Spleen (tissue), 11 donors: ENCODE results near the gene KLC4. TPM values are rescaled to one million over a fixed set of nuclear protein-coding genes. Genes with fewer than 3 reads are reported as not detected.
"Not testable (repeated sequence)": the region's sequence is repeated elsewhere in the genome, so short reads cannot be mapped to it uniquely, and the experiment has no call there.

Experiments
- DNase-seq: peaks from one replicate; pipeline ENCODE4 v3.0.0-alpha.2; 2020
- H3K27ac ChIP-seq, 8 donors: fragments of 200-600 bp; sonication (generic) in 7 of 8; 1 replicate in 4 of 8; 2 replicates in 4 of 8; pipeline versions ENCODE4 v1.5.0 to v1.8.0; 2016 to 2021; ENCODE audit warnings: inconsistent platforms in 4 of 8, mild to moderate bottlenecking in 4 of 8, moderate library complexity in 1 of 8
- H3K27me3 ChIP-seq, 7 donors: fragments of 200-600 bp; sonication (generic) in 6 of 7; replicated peaks in 1 of 7; 1 replicate in 4 of 7; 2 replicates in 3 of 7; pipeline versions ENCODE4 v1.5.0 to v1.8.0; 2016 to 2021; ENCODE audit warnings: inconsistent platforms in 3 of 7, mild to moderate bottlenecking in 1 of 7
- H3K36me3 ChIP-seq, 6 donors: fragments of 200-600 bp; sonication (generic) in 5 of 6; 1 replicate in 4 of 6; 2 replicates in 2 of 6; pipeline versions ENCODE4 v1.5.0 to v1.8.0; 2016 to 2021; ENCODE audit warnings: inconsistent platforms in 2 of 6
- H3K4me1 ChIP-seq, 6 donors: fragments of 200-600 bp; sonication (generic) in 5 of 6; 1 replicate in 3 of 6; 2 replicates in 3 of 6; pipeline versions ENCODE4 v1.5.0 to v1.8.0; 2016 to 2021; ENCODE audit warnings: inconsistent platforms in 3 of 6
- H3K4me3 ChIP-seq, 8 donors: fragments of 200-600 bp; sonication (generic) in 7 of 8; 1 replicate in 4 of 8; 2 replicates in 4 of 8; pipeline versions ENCODE4 v1.5.0 to v1.8.0; 2016 to 2021; ENCODE audit warnings: inconsistent platforms in 4 of 8, mild to moderate bottlenecking in 4 of 8, moderate library complexity in 2 of 8
- H3K9me3 ChIP-seq, 8 donors: fragments of 200-600 bp; sonication (generic) in 7 of 8; 1 replicate in 4 of 8; 2 replicates in 4 of 8; pipeline versions ENCODE4 v1.5.0 to v1.8.0; 2016 to 2021; ENCODE audit warnings: inconsistent platforms in 4 of 8
- CTCF ChIP-seq, 11 experiments: fragments of 200-600 bp in 7 of 11; fragments of 450-650 bp in 4 of 11; sonication (generic) in 4 of 11; IDR thresholded peaks in 8 of 11; conservative IDR thresholded peaks in 3 of 11; 1 replicate in 7 of 11; 2 replicates in 4 of 11; pipeline versions ENCODE4 v1.4.0 to v1.8.0; 2016 to 2021; ENCODE audit warnings: antibody characterized with exemption in 11 of 11, inconsistent platforms in 4 of 11, mild to moderate bottlenecking in 1 of 11
- POLR2A ChIP-seq, 3 donors: fragments of 450-650 bp; IDR thresholded peaks; one replicate each; pipeline ENCODE4 v1.5.1; 2017; ENCODE audit warnings: antibody characterized with exemption in 3 of 3, mild to moderate bottlenecking in 1 of 3
- POLR2AphosphoS5 ChIP-seq, 3 donors: sonication (generic); formaldehyde crosslinking; IDR thresholded peaks; one replicate each; pipeline ENCODE4 v1.5.1; 2017; ENCODE audit warnings: antibody characterized with exemption in 3 of 3
- WGBS, 5 donors: extraction: QIAGEN DNeasy Blood & Tissue Kit in 3 of 5; methylation state at CpG; one replicate each; pipeline versions ENCODE4 v1.1.5 to v1.1.7; 2013 to 2018; 5-methylcytosine and 5-hydroxymethylcytosine counted together
- intact Hi-C: fragments of 100-400 bp; cut with DNase I; formaldehyde crosslinking; loops from one replicate; pipeline ENCODE4 v1.15.0; 2023; ENCODE audit warnings: low total_unique reads
- polyA plus RNA-seq, 3 donors: library from polyadenylated mRNA; stranded (reverse); fragments of 200-250 nt; gene quantifications; one replicate each; pipeline ENCODE4 v1.2.1, GENCODE V29; 2013
- total RNA-seq, 7 donors: library from RNA; depleted of rRNA in 3 of 7; stranded (reverse); fragments of >200 nt in 3 of 7; fragmentation: NEBNext Ultra II Directional in 4 of 7; extraction: Animal tissue kit (Norgen Biotek cat#: 25700) in 4 of 7; gene quantifications; one replicate each; pipeline versions ENCODE4 v1.1.0 to v1.2.1, GENCODE V29; 2016 to 2021
- donor health status: healthy with polysubstance abuse.
- donor health status: DM: no; HTN: no; CAD: no; lungs with moderate emphysema.
- donor health status: DM: no; HTN: no; CAD: no.
- donor health status: Bipolar disorder and iron deficiency.
- donor health status: healthy.
- donor health status: DM: no; HTN: no; CAD: no.
- donor health status: DM: yes; HTN: yes; CAD: no.

KLC4 gene
- total and polyA plus RNA-seq, 10 donors: 13.2 to 27.0 (median 20.8) TPM

GRCh38 chr6:43077333-43077809 is 17.9 kb downstream of the KLC4 start:
- peak overlapping the region; percentile 33 to 72 (median 52) for H3K4me3 ChIP-seq
- intact Hi-C loops: no loop called here
- peak overlapping the region in 7 of 8 donors; percentile 16 to 83 (median 74) for H3K27ac ChIP-seq
- H3K36me3 ChIP-seq: peaks cover 0 to 30% (median 14%) of the 10 kb centered on the region in 6 donors
- TF ChIP-seq POLR2AphosphoS5 (IDR thresholded peaks at IDR 0.05) (no peak), POLR2A (IDR thresholded peaks at IDR 0.05) (no peak), CTCF (IDR thresholded peaks at IDR 0.05 in 8 of 11, conservative IDR thresholded peaks at IDR 0.05 in 3 of 11) (no peak)
- H3K27me3 ChIP-seq: peaks cover 0 to 30% (median 18%) of the 10 kb centered on the region in 7 donors
- H3K9me3 ChIP-seq: no peaks in the 10 kb centered on the region
- no peak for DNase-seq
- H3K4me1 ChIP-seq: peaks cover 0 to 30% (median 19%) of the 10 kb centered on the region in 6 donors
- WGBS, 5 donors: 35 to 56% (median 51%) methylated on average over 8 of the region's 8 CpGs

GRCh38 chr6:43077981-43078511 is 18.6 kb downstream of the KLC4 start:
- Histone ChIP-seq H3K27me3 (peaks cover 0 to 30% (median 18%) of the 10 kb centered on the region in 7 donors), H3K4me1 (peaks cover 0 to 30% (median 19%) of the 10 kb centered on the region in 6 donors), H3K36me3 (peaks cover 0 to 23% (median 8%) of the 10 kb centered on the region in 6 donors), H3K4me3 (peak overlapping the region in 4 of 8 donors; percentile 50 to 72 (median 58)), H3K9me3 (no peaks in the 10 kb centered on the region), H3K27ac (peak overlapping the region in 6 of 8 donors; percentile 16 to 83 (median 72))
- TF ChIP-seq POLR2A (IDR thresholded peaks at IDR 0.05) (no peak), CTCF (IDR thresholded peaks at IDR 0.05 in 8 of 11, conservative IDR thresholded peaks at IDR 0.05 in 3 of 11) (no peak), POLR2AphosphoS5 (IDR thresholded peaks at IDR 0.05) (no peak)
- intact Hi-C loops: no loop called here
- DNase-seq: no peak
- WGBS, 5 donors: 75 to 88% (median 84%) methylated on average over 6 of the region's 6 CpGs

- H3K4me1 ChIP-seq: peaks cover 0 to 30% (median 19%) of the 10 kb centered on the region in 6 donors
- no peak for DNase-seq
- H3K27ac ChIP-seq: peak overlapping the region in 5 of 8 donors; percentile 30 to 83 (median 61)
- TF ChIP-seq POLR2A (IDR thresholded peaks at IDR 0.05): no peak
- TF ChIP-seq POLR2AphosphoS5 (IDR thresholded peaks at IDR 0.05): no peak
- no peak for TF ChIP-seq CTCF (IDR thresholded peaks at IDR 0.05 in 8 of 11, conservative IDR thresholded peaks at IDR 0.05 in 3 of 11)
- H3K4me3 ChIP-seq: no peak overlapping the region
- peaks cover 0 to 30% (median 18%) of the 10 kb centered on the region in 7 donors for H3K27me3 ChIP-seq
- intact Hi-C loops: no loop called here
- H3K36me3 ChIP-seq: peaks cover 0 to 16% (median 4%) of the 10 kb centered on the region in 6 donors
- 74 to 89% (median 86%) methylated on average over 2 of the region's 2 CpGs for WGBS, 5 donors
- H3K9me3 ChIP-seq: no peaks in the 10 kb centered on the region
Measured at GRCh38 chr6:43078691-43079090, 19.3 kb downstream of the KLC4 start.

- intact Hi-C loops: no loop called here
- WGBS, 5 donors: 89 to 97% (median 93%) methylated on average over 4 of the region's 4 CpGs
- Histone ChIP-seq H3K27ac (no peak overlapping the region), H3K27me3 (peaks cover 0 to 20% (median 18%) of the 10 kb centered on the region in 7 donors), H3K9me3 (no peaks in the 10 kb centered on the region), H3K4me3 (no peak overlapping the region), H3K4me1 (peaks cover 0 to 18% (median 12%) of the 10 kb centered on the region in 6 donors), H3K36me3 (no peaks in the 10 kb centered on the region)
- DNase-seq: peak; percentile 35
- TF ChIP-seq POLR2A (IDR thresholded peaks at IDR 0.05): no peak
Measured at GRCh38 chr6:43081043-43081442, 21.6 kb downstream of the KLC4 start.

- H3K27ac ChIP-seq, H3K36me3 ChIP-seq, intact Hi-C loops, DNase-seq, H3K4me3 ChIP-seq, H3K9me3 ChIP-seq: not testable (repeated sequence)
- WGBS, 5 donors: 80 to 86% (median 83%) methylated on average over 9 of the region's 9 CpGs
- peaks cover 0 to 10% (median 5%) of the 10 kb centered on the region in 6 donors for H3K4me1 ChIP-seq
- peaks cover 0 to 11% (median 10%) of the 10 kb centered on the region in 7 donors for H3K27me3 ChIP-seq
Measured at GRCh38 chr6:43081922-43082321, 22.5 kb downstream of the KLC4 start.
